ENCODE results near the gene TAF9.
A peak's percentile ranks its signal among the peaks of the same experiment; 100 is the strongest.
"Not testable (repeated sequence)": the region's sequence is repeated elsewhere in the genome, so short reads cannot be mapped to it uniquely, and the experiment has no call there.

TAF9 gene

GRCh38 chr5:69372394-69372793 lies 3.1 kb upstream of the TAF9 start:
- TF ChIP-seq, protein P1, sequence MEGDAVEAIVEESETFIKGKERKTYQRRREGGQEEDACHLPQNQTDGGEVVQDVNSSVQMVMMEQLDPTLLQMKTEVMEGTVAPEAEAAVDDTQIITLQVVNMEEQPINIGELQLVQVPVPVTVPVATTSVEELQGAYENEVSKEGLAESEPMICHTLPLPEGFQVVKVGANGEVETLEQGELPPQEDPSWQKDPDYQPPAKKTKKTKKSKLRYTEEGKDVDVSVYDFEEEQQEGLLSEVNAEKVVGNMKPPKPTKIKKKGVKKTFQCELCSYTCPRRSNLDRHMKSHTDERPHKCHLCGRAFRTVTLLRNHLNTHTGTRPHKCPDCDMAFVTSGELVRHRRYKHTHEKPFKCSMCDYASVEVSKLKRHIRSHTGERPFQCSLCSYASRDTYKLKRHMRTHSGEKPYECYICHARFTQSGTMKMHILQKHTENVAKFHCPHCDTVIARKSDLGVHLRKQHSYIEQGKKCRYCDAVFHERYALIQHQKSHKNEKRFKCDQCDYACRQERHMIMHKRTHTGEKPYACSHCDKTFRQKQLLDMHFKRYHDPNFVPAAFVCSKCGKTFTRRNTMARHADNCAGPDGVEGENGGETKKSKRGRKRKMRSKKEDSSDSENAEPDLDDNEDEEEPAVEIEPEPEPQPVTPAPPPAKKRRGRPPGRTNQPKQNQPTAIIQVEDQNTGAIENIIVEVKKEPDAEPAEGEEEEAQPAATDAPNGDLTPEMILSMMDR (IDR thresholded peaks at IDR 0.05; ENCODE audit: poor library complexity, severe bottlenecking), result no peak
- ATAC-seq (ENCODE audit: low read depth) (no peak), DNase-seq (ENCODE audit: low spot score) (no peak)
- Histone ChIP-seq H3K4me1 (ENCODE audit: insufficient read depth, poor library complexity, severe bottlenecking) (peaks cover 26% of the 10 kb centered on the region), H3K27me3 (ENCODE audit: insufficient read depth, poor library complexity, severe bottlenecking) (no peaks in the 10 kb centered on the region), H3K36me3 (ENCODE audit: low read depth) (peaks cover 66% of the 10 kb centered on the region), H3K4me3 (ENCODE audit: severe bottlenecking) (no peak overlapping the region), H3K9me3 (ENCODE audit: severe bottlenecking) (no peaks in the 10 kb centered on the region), H3K27ac (ENCODE audit: poor library complexity, severe bottlenecking) (no peak overlapping the region)

DNA sequence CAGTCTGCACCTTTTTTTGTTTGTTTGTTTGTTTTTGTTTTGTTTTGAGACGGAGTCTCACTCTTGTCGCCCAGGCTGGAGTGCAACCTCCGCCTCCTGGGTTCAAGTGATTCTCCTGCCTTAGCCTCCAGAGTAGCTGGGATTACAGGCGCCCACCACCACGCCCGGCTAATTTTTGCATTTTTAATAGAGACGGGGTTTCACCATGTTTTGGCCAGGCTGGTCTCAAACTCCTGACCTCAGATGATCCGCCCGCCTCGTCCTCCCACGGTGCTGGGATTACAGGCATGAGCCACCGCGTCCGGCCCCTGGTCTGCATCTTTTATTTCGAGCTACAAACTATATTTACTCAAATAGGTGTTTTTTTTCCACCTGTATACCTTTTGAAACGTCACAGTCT lies 1.0 kb upstream of the TAF9 start:
- Histone ChIP-seq H3K4me1 (ENCODE audit: insufficient read depth, poor library complexity, severe bottlenecking) (peaks cover 26% of the 10 kb centered on the region), H3K27ac (ENCODE audit: poor library complexity, severe bottlenecking) (peak overlapping the region; percentile 71), H3K36me3 (ENCODE audit: low read depth) (peaks cover 68% of the 10 kb centered on the region), H3K4me3 (ENCODE audit: severe bottlenecking) (peak overlapping the region; percentile 69)
- H3K27me3 ChIP-seq (ENCODE audit: insufficient read depth, poor library complexity, severe bottlenecking); DNase-seq (ENCODE audit: low spot score); H3K9me3 ChIP-seq (ENCODE audit: severe bottlenecking); ATAC-seq (ENCODE audit: low read depth): not testable (repeated sequence)

DNA sequence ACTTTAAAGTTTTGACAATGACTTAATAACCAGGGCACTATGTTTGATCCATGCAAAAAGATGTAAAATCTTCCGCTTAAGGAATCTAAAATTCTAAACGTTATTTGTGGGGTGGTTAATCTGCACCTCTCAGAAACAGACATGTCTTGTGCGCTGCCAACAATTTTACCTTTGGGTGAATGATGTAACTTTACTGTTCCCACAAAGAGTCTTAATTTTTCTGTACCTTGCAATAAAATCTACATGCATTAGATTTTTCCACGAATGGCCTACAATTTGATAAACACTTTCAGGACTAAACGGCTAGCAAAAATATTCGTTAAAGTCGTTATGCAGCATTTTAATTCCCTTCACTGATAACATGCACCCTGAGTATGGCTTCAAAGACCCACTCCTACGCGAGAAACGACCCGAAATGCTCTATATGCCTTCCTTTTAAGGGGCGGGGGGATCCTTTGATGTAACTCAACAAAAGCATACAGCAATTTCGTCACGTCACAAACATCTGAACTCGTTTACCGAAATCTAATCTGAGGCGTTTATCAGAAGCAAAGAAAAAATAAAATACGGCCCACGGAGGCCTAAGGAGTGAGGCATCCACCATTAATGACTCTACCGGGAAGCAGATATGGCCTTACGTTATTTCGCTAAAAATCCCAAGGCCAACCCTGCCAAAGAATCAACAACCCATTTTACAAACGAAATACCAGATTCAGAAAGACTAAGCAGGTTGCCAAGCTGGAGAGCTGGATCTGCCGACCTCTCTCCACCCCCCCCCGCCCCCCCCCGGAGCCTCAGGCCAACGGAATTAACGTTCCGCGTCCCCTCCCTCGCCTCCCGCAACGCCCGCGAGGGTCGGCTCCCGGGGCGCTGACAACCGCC lies 621 bp downstream of the TAF9 start:
- TF ChIP-seq, protein P1 (IDR thresholded peaks at IDR 0.05; ENCODE audit: poor library complexity, severe bottlenecking), result no peak
- no peak for DNase-seq (ENCODE audit: low spot score)
- peak overlapping the region; percentile 71 for H3K27ac ChIP-seq (ENCODE audit: poor library complexity, severe bottlenecking)

GRCh38 chr5:69367697-69368279 lies 1.5 kb downstream of the TAF9 start:
- Histone ChIP-seq H3K36me3 (ENCODE audit: low read depth) (peaks cover 71% of the 10 kb centered on the region), H3K4me3 (ENCODE audit: severe bottlenecking) (peak overlapping the region; percentile 69), H3K9me3 (ENCODE audit: severe bottlenecking) (no peaks in the 10 kb centered on the region), H3K4me1 (ENCODE audit: insufficient read depth, poor library complexity, severe bottlenecking) (peaks cover 24% of the 10 kb centered on the region), H3K27ac (ENCODE audit: poor library complexity, severe bottlenecking) (no peak overlapping the region), H3K27me3 (ENCODE audit: insufficient read depth, poor library complexity, severe bottlenecking) (no peaks in the 10 kb centered on the region)
- no peak for DNase-seq (ENCODE audit: low spot score)
- ATAC-seq (ENCODE audit: low read depth), result no peak
- TF ChIP-seq, protein P1 (IDR thresholded peaks at IDR 0.05; ENCODE audit: poor library complexity, severe bottlenecking), result no peak

More for the DNA sequence above, 621 bp downstream of the TAF9 start:
- H3K4me3 ChIP-seq (ENCODE audit: severe bottlenecking), result peak overlapping the region; percentile 69
- ATAC-seq (ENCODE audit: low read depth), result peak; percentile 3; the same call in 2 of the 3 replicates
- H3K9me3 ChIP-seq (ENCODE audit: severe bottlenecking), result no peaks in the 10 kb centered on the region
- peaks cover 26% of the 10 kb centered on the region for H3K4me1 ChIP-seq (ENCODE audit: insufficient read depth, poor library complexity, severe bottlenecking)
- H3K36me3 ChIP-seq (ENCODE audit: low read depth), result peaks cover 68% of the 10 kb centered on the region
- H3K27me3 ChIP-seq (ENCODE audit: insufficient read depth, poor library complexity, severe bottlenecking), result no peaks in the 10 kb centered on the region

DNA sequence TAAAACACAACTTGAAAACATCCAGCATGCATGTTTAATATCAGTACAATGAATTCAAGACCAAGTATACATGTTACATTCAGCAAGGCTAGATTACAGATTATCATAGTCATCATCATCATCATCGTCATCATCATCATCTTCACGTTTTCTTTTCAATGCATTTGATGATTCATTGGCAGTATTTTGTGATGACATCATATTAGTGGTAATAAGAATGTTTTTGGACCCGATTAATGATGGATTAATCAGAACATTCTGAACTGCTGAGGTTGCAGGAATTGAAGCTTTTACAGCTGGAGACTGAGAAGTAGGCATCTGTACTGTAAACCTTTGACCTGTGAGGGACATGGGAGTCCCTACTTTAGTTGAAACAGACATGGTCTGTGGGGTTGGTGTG lies 4.5 kb downstream of the TAF9 start:
- Histone ChIP-seq H3K9me3 (ENCODE audit: severe bottlenecking) (no peaks in the 10 kb centered on the region), H3K27me3 (ENCODE audit: insufficient read depth, poor library complexity, severe bottlenecking) (no peaks in the 10 kb centered on the region), H3K27ac (ENCODE audit: poor library complexity, severe bottlenecking) (no peak overlapping the region), H3K4me3 (ENCODE audit: severe bottlenecking) (no peak overlapping the region), H3K36me3 (ENCODE audit: low read depth) (peaks cover 60% of the 10 kb centered on the region), H3K4me1 (ENCODE audit: insufficient read depth, poor library complexity, severe bottlenecking) (peaks cover 6% of the 10 kb centered on the region)
- no peak for DNase-seq (ENCODE audit: low spot score)
- TF ChIP-seq, protein P1 (IDR thresholded peaks at IDR 0.05; ENCODE audit: poor library complexity, severe bottlenecking), result no peak
- no peak for ATAC-seq (ENCODE audit: low read depth)

Data from RWPE2 (cell line).